Muscle layer of colon (tissue), 2 donors: ENCODE results near the gene NQO1.

Experiments
- H3K27ac ChIP-seq: one replicate; pipeline ENCODE4 v1.7.0; 2013; ENCODE audit warnings: low read depth, mild to moderate bottlenecking, low read length, moderate library complexity
- H3K27me3 ChIP-seq, 2 donors: one replicate each; pipeline ENCODE4 v1.7.0; 2013; ENCODE audit warnings: low read length in 2 of 2, mild to moderate bottlenecking in 2 of 2; ENCODE audit not compliant: insufficient read depth in 2 of 2, control insufficient read depth in 1 of 2
- H3K36me3 ChIP-seq: one replicate; pipeline ENCODE4 v1.7.0; 2013; ENCODE audit warnings: mild to moderate bottlenecking, low read length; ENCODE audit not compliant: insufficient read depth
- H3K4me1 ChIP-seq: one replicate; pipeline ENCODE4 v1.7.0; 2013; ENCODE audit warnings: mild to moderate bottlenecking, low read length; ENCODE audit not compliant: insufficient read depth
- H3K4me3 ChIP-seq, 2 donors: one replicate each; pipeline ENCODE4 v1.7.0; 2013; ENCODE audit warnings: low read length in 2 of 2, low read depth in 1 of 2, mild to moderate bottlenecking in 1 of 2, moderate library complexity in 1 of 2
- H3K9ac ChIP-seq: one replicate; pipeline ENCODE4 v1.7.0; 2013; ENCODE audit warnings: low read length
- H3K9me3 ChIP-seq: one replicate; pipeline ENCODE4 v1.7.0; 2013; ENCODE audit warnings: mild to moderate bottlenecking, low read length
- donor health status: abdominal sarcoma.
- donor health status: Adenocarcinoma of cecum.

The NQO1 gene

DNA sequence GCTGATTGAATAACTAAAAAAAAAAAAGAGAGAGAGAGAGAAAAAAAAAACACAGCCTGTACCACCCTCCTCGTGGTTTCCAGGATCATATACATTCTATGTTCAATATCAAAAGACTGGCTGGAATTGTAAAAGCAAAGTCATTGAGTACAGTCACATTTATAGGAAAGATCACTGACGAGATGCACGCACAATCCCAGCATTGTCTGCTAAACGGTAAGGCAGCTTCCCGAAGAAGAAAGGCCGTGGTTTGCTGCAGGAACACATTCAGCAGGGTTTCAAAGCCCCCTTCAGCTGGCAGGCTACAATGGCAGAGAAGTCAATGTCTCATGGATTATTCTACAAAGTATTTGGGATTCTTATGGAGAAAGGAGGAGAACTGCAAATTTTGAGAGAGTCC is 9.3 kb downstream of the NQO1 start:
- Histone ChIP-seq H3K27ac (no peak overlapping the region), H3K9me3 (no peaks in the 10 kb centered on the region), H3K36me3 (peaks cover 26% of the 10 kb centered on the region), H3K4me1 (no peaks in the 10 kb centered on the region), H3K27me3 (no peaks in the 10 kb centered on the region), H3K4me3 (no peak overlapping the region), H3K9ac (no peak overlapping the region)

DNA sequence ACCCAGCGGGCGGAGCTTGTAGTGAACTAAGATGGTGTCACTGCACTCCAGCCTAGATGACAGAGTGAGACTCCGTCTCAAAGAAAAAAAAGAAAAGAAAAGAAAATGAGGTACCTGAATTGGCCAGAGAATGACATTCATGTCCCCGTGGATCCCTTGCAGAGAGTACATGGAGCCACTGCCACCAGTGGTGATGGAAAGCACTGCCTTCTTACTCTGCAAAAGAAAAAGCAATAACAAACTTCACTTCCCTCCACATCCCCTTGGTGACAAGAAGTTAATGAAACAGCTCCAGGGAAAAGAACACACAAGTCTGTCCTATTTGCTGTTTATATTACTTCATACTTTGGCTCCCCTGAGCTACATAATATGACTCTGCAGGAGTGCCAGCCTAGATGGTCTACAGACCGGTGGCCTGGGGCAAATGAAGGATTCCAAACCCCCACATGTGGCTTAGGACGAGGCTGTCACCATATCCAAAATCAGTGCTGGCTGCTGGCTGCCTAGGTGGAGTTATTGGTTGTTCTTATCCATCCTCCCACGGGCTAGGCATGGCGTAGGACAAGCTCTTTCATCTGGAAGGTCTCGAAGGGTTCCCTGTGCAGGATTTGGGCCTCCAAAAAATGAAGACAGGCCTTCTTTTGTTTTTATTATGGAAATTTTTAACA is 13.3 kb downstream of the NQO1 start:
- peaks cover 11% of the 10 kb centered on the region for H3K4me1 ChIP-seq
- H3K9ac ChIP-seq: no peak overlapping the region
- H3K4me3 ChIP-seq: no peak overlapping the region
- no peaks in the 10 kb centered on the region for H3K9me3 ChIP-seq
- H3K27me3 ChIP-seq: no peaks in the 10 kb centered on the region
- no peak overlapping the region for H3K27ac ChIP-seq
- peaks cover 31% of the 10 kb centered on the region for H3K36me3 ChIP-seq

DNA sequence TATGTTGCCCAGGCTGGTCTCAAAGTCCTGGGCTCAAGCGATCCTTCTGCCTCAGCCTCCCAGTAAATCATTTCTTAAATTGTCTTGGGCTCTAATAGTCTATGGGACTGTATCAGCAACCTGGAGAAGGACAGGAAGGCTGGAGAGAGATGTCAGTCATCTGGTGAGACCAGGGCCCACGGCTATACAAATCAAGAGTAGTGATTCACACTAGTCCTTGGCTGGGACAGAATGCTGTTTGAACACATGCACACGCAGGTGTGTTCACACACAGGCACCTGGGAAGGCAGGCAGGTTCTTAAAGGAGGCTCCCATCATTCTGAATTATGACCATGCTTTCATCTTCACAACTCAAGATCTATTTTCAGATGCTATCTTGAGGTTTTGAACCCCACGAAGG is 14.1 kb downstream of the NQO1 start:
- H3K4me3 ChIP-seq: no peak overlapping the region
- no peaks in the 10 kb centered on the region for H3K27me3 ChIP-seq
- H3K9me3 ChIP-seq: no peaks in the 10 kb centered on the region
- no peak overlapping the region for H3K9ac ChIP-seq
- peaks cover 11% of the 10 kb centered on the region for H3K4me1 ChIP-seq
- no peak overlapping the region for H3K27ac ChIP-seq
- peaks cover 27% of the 10 kb centered on the region for H3K36me3 ChIP-seq

DNA sequence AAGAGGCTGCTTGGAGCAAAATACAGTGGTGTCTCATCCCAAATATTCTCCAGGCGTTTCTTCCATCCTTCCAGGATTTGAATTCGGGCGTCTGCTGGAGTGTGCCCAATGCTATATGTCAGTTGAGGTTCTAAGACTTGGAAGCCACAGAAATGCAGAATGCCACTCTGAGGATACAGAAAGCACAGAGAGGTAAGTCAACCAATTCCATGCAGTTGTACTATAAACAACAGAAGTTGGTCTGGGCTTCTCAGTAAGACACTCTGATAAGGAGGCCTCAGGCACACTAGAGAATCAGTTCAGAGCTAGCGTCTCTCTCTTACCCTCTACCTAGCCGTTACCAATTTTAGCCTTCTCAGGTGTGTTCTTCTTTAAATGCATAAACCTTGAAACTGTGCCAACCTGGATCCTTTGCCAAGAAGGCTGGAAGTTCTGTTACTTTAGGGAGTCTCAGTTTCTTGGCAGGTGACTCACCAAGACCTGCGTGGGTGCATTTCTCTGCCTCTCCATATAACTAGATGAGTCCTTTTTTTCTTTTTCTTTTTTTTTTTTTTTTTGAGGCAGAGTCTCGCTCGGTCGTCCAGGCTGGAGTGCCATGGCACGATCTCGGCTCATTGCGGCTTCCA is 15.1 kb downstream of the NQO1 start:
- H3K36me3 ChIP-seq: peaks cover 27% of the 10 kb centered on the region

DNA sequence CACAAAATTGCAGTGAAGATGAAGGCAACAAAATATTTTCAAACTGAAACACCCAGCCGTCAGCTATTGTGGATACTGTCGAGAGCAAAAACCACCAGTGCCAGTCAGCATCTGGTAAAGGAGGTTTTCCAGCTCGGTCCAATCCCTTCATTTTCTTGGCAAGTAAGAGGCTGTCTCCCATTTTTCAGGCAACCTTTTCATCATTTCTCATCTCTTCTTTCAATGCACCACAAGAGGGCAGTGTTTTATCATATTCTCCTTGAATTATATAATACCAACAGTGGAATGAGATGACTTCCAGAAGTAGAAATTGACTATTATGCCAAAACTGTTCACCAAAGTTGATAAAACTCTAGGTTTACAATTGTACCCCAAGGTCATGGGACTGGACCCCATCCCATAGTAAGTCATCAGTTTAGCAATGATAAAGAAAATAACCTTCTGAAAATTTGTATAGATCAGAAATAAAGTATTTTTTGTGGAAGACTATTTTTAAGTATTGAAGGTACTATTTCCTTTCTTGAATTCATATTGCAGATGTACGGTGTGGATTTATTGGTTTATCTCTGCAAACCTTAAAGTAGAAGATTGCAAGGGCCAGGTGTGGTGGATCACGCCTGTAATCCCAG is 16.8 kb downstream of the NQO1 start:
- Histone ChIP-seq H3K27ac (no peak overlapping the region), H3K27me3 (no peaks in the 10 kb centered on the region), H3K9me3 (no peaks in the 10 kb centered on the region), H3K4me1 (peaks cover 16% of the 10 kb centered on the region), H3K4me3 (no peak overlapping the region), H3K9ac (no peak overlapping the region), H3K36me3 (peaks cover 20% of the 10 kb centered on the region)

More for the DNA sequence above, 15.1 kb downstream of the NQO1 start:
- Histone ChIP-seq H3K4me3 (no peak overlapping the region), H3K27me3 (no peaks in the 10 kb centered on the region), H3K9ac (no peak overlapping the region), H3K9me3 (no peaks in the 10 kb centered on the region), H3K4me1 (peaks cover 16% of the 10 kb centered on the region), H3K27ac (peak overlapping the region; percentile 25)

DNA sequence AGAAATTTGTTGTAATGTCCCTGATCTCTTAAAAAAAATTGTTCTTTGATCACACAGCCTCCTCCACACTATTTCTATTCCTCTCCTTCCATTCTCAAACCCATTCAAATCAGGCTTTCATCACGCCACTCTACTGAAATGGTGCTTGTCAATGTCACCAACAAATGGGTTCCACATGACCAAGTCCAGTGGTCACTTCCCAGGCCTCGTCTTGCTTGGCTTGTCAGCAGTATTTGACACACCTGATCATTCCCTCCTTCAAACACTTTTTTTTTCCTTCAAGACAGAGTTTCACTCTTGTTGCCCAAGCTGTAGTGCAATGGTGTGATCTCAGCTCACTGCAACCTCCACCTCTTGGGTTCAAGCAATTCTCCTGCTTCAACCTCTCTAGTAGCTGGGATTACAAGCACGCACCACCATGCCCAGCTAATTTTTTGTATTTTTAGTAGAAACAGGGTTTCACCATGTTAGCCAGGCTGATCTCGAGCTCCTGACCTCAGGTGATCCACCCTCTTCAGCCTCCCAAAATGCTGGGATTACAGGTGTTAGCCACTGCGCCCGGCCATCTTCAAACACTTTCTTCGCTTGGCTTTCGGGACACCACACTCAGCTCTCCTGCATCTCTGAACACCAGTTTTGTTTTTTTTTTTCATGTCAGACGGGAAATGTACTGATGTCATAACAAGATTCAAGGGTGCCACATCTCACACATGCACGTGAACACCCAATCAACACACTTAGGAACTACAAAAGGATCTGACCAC is 18.3 kb downstream of the NQO1 start:
- Histone ChIP-seq H3K4me1 (peaks cover 16% of the 10 kb centered on the region), H3K27ac (no peak overlapping the region), H3K4me3 (no peak overlapping the region), H3K9ac (no peak overlapping the region), H3K27me3 (no peaks in the 10 kb centered on the region), H3K9me3 (no peaks in the 10 kb centered on the region), H3K36me3 (peaks cover 22% of the 10 kb centered on the region)

DNA sequence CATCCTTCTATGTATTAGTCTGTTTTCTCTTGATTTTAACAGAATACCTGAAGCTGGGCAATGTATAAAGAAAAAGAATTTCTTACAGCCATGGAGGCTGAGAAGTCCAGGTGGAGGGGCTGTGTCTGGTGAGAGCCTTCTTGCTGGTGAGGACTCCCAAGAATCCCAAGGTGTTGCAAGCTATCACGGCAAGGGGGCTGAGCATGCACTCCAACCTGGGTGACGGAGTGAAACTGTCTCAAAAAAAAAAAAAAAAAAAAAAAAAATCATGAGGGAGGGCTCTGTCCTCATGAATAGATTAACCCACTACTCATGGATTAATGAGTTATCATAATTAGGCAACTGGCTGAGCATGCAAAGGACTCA is 19.4 kb downstream of the NQO1 start:
- no peaks in the 10 kb centered on the region for H3K9me3 ChIP-seq
- peaks cover 16% of the 10 kb centered on the region for H3K4me1 ChIP-seq
- H3K27ac ChIP-seq: no peak overlapping the region
- H3K9ac ChIP-seq: no peak overlapping the region
- H3K27me3 ChIP-seq: no peaks in the 10 kb centered on the region
- peaks cover 11% of the 10 kb centered on the region for H3K36me3 ChIP-seq
- no peak overlapping the region for H3K4me3 ChIP-seq

DNA sequence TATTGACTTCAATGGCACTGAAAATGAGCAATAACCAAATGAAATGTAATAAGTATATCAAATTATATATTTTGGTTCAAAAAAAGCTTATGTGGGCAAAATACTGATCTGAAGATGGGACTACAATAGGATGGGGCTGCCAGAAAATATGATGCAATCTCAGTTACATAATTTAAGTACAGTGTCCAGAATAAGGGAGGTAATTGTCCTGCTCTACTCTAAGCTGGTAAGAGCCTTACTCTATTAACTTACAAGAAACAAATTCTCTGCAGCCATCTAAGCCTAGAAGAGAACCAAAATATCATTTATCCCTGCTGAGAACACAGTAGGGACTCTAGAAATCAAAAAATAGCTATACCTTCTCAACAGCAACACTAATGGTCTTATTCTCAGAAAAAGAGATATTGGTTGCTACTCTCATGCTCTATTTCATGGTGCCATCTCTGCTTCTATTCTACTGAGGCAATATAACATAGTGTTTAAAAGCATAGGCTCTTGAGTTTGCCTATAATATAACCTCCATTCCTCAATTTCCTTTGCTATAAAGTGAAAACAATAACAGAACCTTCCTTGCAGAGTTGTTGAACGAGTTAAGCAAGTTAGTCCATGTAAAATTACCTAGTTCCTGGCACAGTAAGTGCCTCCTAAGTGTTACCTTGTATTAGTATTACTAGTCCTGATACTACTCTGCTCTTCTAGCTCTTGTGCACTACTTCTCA is 19.9 kb downstream of the NQO1 start:
- Histone ChIP-seq H3K4me3 (no peak overlapping the region), H3K27me3 (no peaks in the 10 kb centered on the region), H3K4me1 (peaks cover 15% of the 10 kb centered on the region), H3K27ac (no peak overlapping the region), H3K9me3 (no peaks in the 10 kb centered on the region), H3K9ac (no peak overlapping the region), H3K36me3 (peaks cover 11% of the 10 kb centered on the region)

DNA sequence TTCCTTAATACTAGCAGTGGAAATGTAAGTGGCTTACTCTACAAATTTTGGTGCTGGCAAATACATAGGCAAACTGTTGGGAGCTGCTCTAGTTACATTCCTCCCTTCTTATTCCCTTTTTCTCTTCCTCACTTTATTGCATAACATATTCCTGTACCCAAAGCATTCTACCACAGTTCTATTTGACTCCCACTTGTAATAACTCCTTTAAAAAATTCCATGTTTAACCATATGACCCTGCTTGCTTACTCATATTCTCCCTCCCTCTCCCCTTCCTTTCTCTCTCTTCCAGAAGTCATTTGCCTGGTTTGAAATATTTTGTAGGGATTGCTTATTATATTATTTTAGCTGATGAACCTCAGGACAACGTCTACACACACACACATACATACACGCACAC is 22.7 kb downstream of the NQO1 start:
- no peak overlapping the region for H3K4me3 ChIP-seq
- peaks cover 4% of the 10 kb centered on the region for H3K36me3 ChIP-seq
- H3K4me1 ChIP-seq: peaks cover 5% of the 10 kb centered on the region
- no peak overlapping the region for H3K27ac ChIP-seq
- no peaks in the 10 kb centered on the region for H3K9me3 ChIP-seq
- H3K27me3 ChIP-seq: no peaks in the 10 kb centered on the region
- no peak overlapping the region for H3K9ac ChIP-seq

DNA sequence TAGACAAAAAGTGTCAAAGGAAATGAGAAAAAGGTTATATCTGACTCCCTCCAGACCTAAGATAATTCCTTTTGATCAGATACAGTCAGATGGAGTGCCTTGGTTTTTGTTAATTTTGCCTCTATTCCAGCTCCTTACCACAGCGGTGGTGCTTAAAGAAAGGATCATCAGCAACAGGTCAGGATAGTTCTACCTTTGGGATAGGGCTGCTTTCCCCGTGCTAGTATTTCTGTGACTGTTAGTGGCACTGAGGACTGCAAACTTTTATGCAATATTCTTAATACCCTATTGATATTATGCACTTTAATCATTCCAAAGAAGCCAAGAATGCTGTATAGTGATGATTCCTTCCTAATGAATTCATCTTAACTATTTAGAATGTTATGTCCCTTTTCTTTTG is 24.5 kb downstream of the NQO1 start:
- Histone ChIP-seq H3K27me3 (no peaks in the 10 kb centered on the region), H3K9me3 (no peaks in the 10 kb centered on the region), H3K4me3 (no peak overlapping the region), H3K36me3 (peaks cover 4% of the 10 kb centered on the region), H3K27ac (no peak overlapping the region), H3K4me1 (peaks cover 5% of the 10 kb centered on the region), H3K9ac (no peak overlapping the region)

DNA sequence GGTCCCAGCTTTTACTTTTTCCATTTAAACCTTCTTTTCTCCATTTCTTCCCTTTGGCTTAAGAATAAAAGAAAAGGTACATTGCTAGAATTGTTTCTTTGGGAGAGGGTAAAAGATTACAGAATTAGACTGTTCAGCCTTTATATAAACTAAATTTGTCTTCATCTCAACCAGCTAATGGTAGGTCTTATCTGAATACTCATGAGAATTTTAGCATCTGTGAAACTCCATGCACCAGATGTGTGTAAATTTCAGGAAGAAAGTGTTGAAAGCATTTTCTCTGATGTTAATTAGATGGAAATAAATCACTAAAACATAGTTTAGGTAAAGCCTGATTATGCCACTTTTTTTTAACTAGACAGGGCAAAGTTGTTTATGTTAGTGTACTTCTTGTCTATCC is 24.9 kb downstream of the NQO1 start:
- H3K9ac ChIP-seq: no peak overlapping the region
- H3K9me3 ChIP-seq: no peaks in the 10 kb centered on the region
- peaks cover 2% of the 10 kb centered on the region for H3K4me1 ChIP-seq
- H3K4me3 ChIP-seq: no peak overlapping the region
- no peaks in the 10 kb centered on the region for H3K27me3 ChIP-seq
- H3K27ac ChIP-seq: no peak overlapping the region
- peaks cover 4% of the 10 kb centered on the region for H3K36me3 ChIP-seq
